Hepatocyte (in vitro differentiated cells): ENCODE results near the gene SLC22A12.

ENCODE experiments used
- CTCF ChIP-seq: fragments of 200-600 bp; sonication (generic); IDR thresholded peaks from 2 replicates; pipeline ENCODE4 v1.5.1; 2016; ENCODE audit warnings: antibody characterized with exemption, mild to moderate bottlenecking; ENCODE audit not compliant: poor library complexity
- EZH2 ChIP-seq: fragments of 200-600 bp; sonication (generic); IDR thresholded peaks from 2 replicates; pipeline ENCODE4 v1.6.1; 2016; ENCODE audit warnings: antibody characterized with exemption, mild to moderate bottlenecking, borderline replicate concordance

DNA sequence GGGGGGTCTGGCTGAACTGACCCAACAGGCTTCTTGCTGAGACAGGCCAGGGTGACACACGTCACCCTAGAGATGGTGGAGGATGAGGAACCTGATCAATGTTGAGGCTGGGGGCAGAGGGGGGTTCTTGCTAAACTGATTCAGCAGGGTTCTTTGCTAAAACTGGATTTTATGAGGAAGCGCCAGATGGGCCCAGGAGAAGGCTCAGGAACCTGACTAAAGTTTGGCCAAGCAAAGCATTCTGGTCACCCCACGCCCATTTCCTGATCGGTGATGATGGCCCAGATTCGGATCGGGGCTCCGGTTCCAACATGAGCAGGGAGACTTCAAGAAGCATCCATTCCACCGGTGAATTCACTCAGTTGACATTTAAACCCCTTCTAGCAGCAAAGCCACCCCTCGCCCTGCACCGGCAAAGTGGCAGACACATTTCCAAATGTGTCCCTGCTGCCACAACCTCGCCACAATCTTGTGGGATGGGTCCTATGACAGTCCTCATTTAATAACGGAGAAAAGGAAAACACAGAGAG is 34.2 kb upstream of the SLC22A12 start:
- no peak for TF ChIP-seq EZH2
- TF ChIP-seq CTCF: no peak
